ENCODE data around the gene OR10H3.
"Not testable (repeated sequence)": the region's sequence is repeated elsewhere in the genome, so short reads cannot be mapped to it uniquely, and the experiment has no call there.

OR10H3 gene

DNA sequence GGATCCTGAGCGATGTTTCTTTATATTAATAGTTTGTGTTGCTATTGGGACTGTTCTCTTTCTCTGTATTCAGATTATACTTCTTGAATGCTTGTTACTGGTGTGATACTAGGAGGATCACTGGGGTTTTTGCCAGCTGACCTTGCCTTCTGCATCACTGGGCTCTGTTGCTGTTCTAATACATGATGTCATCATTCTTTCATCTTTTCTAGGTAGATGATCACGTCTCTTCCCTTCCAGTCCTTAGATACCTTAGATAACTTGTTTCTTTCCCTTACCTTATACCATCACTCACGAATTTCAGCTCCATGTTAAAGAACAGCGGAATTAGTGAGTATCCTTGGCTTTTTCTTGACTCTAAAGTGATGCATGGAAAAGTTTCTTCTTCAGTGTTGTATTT lies at the start of gene OR10H3:
OR10H3 (plus strand) TSS at position 264 of the 400 bp plus-strand sequence. CDS start 3,408 bp downstream, outside the sequence.
- no peak for DNase-seq

DNA sequence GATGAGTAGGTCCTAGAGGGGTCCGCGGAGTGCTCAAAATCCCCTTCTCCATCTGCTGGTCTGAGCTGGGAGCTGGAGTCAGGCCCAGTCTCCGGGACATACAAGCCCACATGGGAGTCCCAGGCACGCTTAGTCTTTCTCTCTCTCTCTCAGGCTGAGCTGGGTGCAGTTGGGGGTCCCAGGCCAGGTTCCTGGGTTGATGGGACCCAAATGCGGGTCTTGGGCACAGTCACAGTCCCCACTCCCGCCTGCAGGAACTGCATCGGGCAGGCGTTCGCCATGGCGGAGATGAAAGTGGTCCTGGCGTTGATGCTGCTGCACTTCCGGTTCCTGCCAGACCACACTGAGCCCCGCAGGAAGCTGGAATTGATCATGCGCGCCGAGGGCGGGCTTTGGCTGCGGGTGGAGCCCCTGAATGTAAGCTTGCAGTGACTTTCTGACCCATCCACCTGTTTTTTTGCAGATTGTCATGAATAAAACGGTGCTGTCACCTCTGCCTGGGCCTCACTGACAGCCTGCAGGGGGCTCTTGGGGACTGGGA lies 41.1 kb upstream of the OR10H3 start:
- DNase-seq = no peak

- no peak for DNase-seq
Measured at GRCh38 chr19:15701757-15702533, 35.8 kb upstream of the OR10H3 start.

- peak; percentile 95 for DNase-seq
Measured at GRCh38 chr19:15702534-15702930, 35.3 kb upstream of the OR10H3 start.

- no peak for DNase-seq
Measured at GRCh38 chr19:15714638-15715037, 23.1 kb upstream of the OR10H3 start.

- no peak for DNase-seq
Measured at GRCh38 chr19:15715642-15716041, 22.1 kb upstream of the OR10H3 start.

GRCh38 chr19:15717809-15718208 lies 20.0 kb upstream of the OR10H3 start:
- no peak for DNase-seq

- DNase-seq = no peak
Measured at GRCh38 chr19:15721268-15721667, 16.5 kb upstream of the OR10H3 start.

- DNase-seq = no peak
Measured at GRCh38 chr19:15722956-15723355, 14.8 kb upstream of the OR10H3 start.

DNA sequence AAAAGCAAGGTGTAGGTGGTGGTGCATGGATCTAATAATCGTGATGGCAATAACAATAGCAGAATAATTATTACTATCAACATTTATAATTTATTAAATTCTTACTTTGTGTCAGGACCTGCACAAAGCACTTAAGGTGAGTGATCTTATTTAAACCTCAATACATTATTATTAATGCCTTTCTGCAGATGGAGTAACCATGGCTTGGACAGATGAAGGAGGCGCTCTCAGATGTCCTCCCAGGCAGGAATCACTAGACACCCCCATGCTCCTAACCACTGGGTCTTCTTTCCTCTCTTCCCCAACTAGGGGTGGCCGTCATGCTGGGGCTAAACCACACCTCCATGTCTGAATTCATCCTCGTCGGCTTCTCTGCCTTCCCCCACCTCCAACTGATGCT lies 10.1 kb upstream of the OR10H3 start, which contains the start of gene OR10H2:
OR10H2 (plus strand) TSS at position 301 of the 400 bp plus-strand sequence; CDS start at position 321, 20 bp downstream.
- DNase-seq = no peak

- DNase-seq = no peak
Measured at GRCh38 chr19:15730538-15730937, 7.2 kb upstream of the OR10H3 start.

DNA sequence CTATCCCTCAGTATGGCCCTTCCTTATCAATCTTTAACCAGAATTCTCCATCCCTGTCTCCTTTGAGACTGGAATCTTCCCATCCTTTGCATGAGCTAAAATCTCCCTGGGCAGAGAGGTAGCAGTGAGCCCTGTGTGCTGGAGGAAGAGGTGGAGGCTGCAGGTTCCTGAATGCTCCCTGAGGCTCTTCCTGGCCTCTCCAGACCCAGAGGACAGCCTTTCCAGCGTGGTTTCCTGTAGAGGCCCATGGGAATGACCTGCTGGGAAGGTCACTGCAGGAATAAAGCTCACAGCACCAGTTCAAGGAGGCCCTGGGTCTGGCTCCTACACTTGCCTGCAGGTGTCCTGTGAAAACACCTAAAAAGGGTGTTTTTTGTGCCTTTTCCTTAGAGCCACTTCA lies 5.4 kb upstream of the OR10H3 start:
- no peak for DNase-seq

- no peak for DNase-seq
Measured at GRCh38 chr19:15733895-15734294, 3.9 kb upstream of the OR10H3 start.

- DNase-seq = no peak
Measured at GRCh38 chr19:15740785-15741184, 3.0 kb downstream of the OR10H3 start.

DNA sequence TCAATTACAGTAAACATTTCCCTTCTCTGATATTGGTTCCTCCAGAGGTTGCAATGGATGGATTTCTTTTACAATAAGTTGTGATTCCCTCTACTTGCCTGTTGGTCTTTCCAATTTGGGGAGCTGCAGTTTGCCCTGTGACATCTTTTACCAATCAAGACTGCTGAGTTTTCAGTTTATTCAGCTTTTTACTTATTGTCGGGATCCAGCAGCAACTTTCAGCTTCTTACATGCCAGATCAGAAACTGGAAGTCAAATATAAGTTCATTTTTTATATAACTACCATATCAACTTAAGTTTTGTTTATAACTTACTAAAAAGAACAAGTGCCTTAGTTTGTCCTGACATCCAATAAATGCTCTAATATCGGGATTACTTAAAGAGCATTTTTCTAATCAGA lies 10.5 kb downstream of the OR10H3 start:
- no peak for DNase-seq

DNA sequence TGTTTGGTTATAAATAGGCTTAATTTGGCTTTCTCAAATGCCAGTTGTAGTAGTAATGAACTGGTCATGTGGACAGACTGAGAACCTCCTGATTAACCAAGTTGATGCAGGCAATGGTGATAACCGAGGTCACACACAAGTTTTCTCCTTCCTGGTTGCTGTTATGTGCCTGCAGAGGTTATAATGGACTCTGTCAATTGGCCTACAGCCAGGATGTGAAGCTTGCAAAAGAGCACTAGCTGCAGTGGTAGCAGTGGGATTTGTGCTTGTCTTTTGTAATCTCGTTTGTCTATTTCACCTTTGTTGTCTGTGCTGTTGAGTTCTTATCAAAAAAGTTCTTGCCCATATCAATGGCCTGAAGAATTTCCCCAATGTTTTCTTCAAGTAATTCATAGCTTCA lies 20.6 kb downstream of the OR10H3 start:
- DNase-seq = no peak

DNA sequence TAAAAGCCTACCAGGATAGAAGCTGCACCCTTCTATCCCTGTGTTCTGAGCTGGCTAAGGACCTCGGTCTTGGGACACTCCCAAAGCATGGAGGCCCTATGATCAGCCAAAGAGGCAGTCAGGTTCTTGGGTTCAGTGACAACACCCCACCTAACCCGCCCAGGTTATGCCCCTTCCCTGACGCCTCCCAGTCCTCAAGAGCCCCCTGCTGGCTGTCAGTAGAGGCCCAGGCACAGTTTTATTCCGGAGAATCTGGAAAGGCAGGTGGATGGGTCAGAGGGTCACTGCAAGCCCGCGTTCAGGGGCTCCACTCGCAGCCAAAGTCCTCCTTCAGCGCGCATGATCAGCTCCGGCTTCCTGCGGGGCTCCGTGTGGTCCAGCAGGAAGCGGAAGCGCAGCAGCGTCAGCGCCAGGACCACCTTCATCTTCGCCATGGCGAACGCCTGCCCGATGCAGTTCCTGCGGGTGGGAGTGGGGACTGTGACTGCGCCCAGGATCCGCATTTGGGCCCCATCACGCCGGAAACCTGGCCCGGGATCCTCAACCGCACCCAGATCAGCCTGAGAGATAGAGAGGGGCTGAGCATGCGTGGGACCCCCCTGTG lies 22.3 kb downstream of the OR10H3 start:
- DNase-seq = no peak

GRCh38 chr19:15769586-15769985 lies 31.8 kb downstream of the OR10H3 start:
- peak in 1 of 2 experiments; percentile 4 for DNase-seq

- DNase-seq = not testable (repeated sequence)
Measured at GRCh38 chr19:15774159-15774558, 36.4 kb downstream of the OR10H3 start.

DNA sequence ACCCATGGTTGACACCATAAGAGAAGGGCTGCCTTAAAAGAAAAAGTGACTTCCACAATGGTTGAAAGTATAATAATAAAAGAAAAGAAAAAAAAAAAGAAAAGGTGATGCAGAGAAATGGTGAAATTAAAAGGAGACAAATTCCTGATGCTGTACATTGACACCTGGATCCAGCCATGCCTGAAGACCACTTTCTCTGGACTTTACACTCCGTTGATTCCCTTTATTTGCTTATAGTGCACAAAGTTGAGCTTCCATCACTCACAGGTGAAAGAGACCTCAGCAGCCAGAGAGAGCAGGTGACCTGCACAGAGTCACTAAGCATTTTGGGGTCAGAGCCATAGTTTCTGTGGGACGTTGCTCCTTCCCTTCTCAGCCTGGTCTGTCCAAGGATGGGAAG lies 37.5 kb downstream of the OR10H3 start:
- no peak for DNase-seq

DNA sequence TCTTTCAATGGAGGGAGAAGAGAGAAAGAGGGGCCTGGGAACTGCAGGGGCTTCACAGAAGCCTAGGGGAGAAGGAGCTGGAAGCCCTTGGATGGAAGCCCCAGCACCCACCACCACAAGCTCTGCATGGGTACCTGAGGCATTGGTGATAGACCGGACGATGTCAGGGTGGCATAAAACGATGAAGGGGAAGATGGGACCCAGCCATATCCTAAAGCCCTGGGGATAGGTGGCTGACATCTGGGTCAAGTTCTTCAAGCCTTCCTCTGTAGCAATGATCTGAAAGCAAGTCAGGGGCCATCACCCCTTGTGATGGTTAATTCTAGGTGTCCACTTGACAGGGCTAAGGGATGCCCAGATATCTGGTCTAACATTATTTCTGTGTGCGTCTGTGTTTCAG lies 38.5 kb downstream of the OR10H3 start:
- no peak for DNase-seq

GRCh38 chr19:15776991-15777970 lies 39.5 kb downstream of the OR10H3 start:
- no peak for DNase-seq

Data from AML-193 (cell line).